Medulla oblongata (tissue), 1 donor: ENCODE data around the gene ANAPC10.
A peak's percentile ranks its signal among the peaks of the same experiment; 100 is the strongest.
"Not testable (repeated sequence)": the region's sequence is repeated elsewhere in the genome, so short reads cannot be mapped to it uniquely, and the experiment has no call there.

Experiments used
- DNase-seq: peaks from one replicate; pipeline ENCODE4 v3.0.0-alpha.2; 2015; ENCODE audit errors: extremely low spot score

The ANAPC10 gene

DNA sequence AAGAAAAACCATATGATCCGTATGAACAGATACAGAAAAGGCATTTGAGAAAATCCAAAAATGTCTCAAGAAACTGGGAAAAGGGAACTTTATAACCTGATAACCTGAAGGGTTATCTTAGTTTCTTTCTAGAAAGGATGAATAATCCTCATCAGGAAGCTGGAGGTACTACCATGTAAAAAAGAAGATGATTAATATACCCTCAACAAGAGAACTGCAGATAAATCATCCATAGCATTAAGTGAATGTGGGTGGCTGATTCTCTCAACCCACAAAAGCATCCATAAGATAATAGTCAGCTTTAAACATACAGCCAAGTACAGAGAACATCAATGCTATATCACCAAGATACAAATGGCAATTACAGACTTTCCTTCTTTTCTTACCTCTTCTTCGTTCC lies 26.4 kb downstream of the ANAPC10 start:
- DNase-seq, result no peak

DNA sequence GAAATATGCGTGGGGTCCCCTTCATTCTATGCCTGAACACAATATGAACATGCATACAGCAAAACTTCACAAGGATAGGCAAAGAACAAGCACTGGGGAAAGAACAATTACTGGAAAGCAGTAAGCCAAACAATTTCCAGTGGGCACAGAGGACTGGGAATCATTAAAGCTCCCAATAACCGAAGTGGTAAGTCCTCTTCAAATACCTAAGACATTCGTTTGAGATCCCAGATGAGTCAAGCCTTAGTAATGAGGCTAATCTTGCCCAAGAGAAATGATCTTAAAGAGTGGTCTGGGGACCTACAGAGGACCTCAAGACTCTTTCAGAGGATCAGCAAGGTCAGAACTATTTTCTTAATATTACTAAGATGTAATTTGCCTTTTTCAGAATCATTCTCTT lies 28.6 kb downstream of the ANAPC10 start:
- no peak for DNase-seq

DNA sequence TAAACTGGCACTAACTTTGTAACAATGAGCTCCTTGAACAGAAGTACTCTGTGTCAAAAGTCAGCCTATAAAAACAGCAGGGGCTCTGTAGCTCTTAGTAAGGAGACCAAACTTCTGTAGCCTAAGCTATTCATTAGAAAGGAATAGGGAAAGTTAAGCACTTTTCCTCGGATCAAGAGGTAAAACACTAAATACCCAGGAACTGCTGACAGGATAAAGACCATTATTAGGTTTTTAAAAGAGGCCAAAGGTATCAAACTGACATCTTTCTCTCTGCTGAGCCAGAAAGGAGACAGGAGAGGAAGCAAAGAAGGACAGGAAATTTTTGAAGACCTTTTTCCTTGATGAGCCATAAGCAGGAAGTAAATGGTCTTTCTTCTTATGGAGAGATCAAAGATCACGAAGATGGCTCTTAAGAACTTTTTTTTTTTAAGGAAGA lies 31.9 kb downstream of the ANAPC10 start:
- peak; percentile 30 for DNase-seq

DNA sequence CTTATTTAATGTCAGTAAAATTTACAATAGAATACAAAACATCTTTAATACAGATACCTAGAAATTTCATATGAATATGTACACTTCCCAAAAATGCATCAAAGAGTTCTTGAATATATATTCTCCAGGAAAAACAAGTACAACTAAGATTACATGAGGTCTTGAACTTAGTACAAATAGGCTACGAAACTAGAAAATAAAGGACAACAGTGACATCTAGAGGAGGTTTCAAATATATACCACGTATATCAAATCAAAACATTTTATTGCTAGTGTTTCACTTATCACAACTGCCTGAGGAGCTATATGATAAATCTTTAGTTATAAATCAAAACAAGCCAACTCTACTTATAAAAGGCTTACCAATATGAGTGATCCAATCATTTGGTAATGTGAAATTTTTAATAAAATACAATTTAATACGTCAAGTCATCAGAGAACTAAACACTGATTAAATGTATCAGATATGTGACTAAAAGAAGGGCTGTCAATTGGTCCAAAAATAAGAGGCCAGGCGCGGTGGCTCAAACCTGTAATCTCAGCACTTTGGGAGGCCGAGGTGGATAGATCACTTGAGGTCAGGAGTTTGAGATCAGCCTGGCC lies 36.6 kb downstream of the ANAPC10 start:
- DNase-seq, result peak; percentile 58

DNA sequence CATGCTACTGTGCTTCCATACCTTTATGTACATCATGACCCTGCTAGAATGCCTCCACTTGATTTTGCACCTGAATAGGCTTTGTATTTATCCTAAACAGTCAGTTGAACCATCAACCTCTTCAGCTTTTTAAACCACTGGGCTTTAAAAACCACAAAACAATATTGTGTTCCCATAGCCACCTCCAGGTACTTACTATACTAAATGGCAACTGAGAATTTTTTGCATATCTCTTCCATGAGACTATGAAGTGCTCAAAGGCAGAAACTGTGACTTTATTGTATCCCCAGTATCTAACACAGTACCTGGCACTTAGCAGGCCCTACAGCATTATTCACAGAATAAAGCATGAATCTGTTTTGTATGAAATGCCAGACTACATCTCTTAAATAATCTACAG lies 39.7 kb downstream of the ANAPC10 start:
- no peak for DNase-seq

DNA sequence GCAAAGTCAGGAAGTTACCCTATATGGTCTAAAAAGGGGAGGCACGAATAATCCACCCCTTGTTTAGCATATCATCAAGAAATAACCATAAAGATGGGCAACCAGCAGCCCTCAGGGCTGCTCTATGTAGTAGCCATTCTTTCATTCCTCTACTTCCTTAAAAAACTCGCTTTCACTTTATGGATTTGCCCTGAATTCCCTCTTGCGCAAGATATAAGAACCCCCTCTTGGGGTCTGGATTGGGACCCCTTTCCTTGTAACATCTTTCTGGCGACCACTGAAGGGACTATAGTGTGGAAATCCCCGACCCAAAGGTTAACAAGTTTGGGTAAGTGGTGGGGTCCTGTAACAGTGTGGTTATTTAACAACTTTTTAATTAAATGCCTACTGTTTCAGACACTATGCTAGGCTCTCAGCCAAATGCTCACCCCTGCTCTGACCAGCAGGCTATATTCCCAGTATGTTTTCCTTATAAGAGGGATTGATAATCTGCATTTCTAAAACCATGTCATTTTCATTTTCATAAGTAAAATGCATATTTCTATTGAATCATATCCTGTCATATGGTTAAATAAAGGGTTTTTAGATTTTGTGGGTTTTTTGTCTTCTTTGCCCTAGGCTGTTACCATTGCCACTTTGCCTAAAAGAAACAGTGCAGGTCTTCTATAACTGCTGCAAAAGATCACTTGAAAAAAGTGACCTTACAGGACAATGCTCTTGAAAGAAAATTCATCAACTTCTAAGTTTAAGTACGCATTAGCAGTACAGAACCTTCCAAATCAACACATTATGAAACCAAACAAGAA lies 41.5 kb downstream of the ANAPC10 start:
- DNase-seq, result no peak

DNA sequence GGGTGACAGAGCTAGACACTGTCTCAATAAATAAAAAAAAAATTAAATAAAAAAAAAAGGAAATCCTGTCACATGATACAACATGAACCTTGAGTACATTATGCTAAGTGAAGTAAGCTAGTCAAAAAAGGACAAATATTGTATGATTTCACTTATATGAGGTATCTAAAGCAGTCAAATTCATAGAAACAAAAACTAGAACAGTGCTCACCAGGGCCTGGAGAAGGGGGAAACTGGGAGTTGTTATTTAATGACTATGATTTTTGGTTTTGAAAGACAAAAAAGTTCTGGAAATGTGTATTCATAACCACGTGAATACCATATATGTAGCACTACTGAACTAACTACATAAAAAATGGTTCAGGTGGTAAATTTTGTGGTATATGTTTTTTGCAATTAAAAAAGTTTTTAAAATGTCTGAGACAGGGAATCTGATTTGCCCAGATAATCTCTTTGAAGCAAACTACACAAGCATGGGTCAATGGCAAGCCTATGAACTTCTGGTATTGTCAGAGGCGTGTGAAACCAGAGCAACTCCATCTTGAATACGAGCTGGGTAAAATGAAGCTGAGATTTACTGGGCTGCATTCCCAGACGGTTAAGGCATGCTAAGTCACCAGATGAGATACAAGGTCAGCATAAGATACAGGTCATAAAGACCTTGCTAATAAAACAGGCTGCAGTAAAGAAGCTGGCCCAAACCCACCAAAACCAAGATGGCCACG lies 42.3 kb downstream of the ANAPC10 start:
- DNase-seq, result no peak

DNA sequence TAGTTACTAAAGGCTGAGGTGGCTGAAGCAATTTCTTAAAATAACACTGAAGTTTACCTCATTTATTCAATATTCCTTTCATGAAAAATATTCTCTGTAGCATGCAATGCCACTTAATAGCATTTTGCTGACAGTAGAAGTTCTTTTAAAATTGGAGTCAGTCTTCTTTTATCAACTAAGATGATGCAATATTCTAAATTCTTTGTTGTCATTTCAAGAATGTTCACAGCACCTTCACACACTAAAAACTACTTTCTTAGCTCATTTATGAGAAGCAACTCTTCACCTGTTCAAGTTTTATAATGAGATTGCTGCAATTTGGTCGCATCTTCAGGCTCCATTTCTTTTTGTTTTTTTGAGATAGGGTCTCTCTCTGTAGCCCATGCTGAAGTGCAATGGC lies 48.8 kb downstream of the ANAPC10 start:
- DNase-seq, result no peak

DNA sequence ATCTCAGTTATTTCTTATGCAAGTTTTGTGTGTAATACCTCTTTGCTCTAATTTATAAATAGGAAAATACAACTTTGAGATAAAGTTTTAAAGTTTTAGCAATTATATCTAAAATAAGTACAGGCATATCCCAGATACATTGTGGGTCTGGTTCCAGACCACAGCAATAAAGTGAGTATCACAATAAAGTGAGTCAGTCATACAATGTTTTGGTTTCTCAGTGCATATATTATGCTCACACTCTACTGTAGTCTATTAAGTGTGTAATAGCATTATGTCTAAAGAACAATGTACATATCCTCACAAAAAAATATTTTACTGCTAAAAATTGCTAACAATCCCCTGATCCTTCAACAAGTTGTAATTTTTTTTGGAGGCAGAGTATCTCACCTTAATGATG lies 49.2 kb downstream of the ANAPC10 start:
- DNase-seq, result no peak

DNA sequence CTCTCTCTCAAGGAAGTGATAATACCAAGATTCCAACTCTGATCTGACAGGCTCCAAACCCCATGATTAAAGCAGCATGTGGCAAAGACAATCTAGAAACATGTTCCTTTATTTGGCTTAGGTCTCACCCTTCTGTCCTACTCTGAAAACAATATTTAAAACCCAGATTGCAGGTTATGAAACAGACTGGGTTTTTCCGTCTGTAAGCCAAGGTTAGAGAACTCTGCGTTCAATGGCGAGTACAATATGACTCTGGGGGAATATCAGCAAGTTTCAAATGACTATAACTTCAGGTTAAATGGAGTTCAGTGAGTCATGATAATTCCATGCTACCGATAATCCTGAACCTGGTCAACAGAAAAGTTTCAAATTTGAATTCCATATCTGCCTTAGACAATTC lies 50.8 kb downstream of the ANAPC10 start:
- no peak for DNase-seq

DNA sequence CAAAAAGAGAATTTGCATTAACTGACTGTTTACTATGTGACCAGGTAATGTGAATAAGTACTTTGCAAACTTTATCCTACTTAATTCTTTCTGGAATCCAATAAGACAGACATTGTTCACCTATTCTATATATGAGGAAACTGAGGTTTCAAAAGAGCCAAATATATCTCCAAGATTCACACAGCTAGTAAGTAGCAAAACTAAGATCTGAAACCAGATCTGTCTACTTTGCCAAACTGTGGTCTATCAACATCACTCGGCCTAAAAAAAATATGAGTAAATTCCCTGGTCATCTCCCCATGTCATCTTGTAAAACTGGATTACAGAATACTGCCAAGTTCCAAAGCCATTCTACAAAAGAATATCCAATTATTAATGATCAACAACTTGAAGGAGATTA lies 52.8 kb downstream of the ANAPC10 start:
- DNase-seq, result no peak

DNA sequence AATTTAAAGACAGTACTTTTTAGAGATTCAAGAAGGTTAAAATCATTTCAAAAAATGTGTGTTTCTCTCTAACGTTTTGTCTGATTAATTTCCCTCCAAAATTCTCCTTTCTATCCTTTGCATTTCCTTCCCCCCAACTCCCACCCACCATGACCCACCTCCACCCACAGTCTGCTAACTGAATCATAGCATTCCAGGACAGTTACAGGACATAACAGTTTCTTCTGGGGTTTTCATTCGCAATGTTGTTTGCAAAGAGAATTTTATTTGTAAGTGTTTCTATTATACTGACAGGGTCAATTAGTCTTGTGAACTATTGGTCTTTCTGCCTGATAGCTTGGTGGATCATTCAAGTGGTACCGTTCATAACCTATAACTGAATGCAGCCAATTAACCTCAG lies 53.7 kb downstream of the ANAPC10 start:
- no peak for DNase-seq

DNA sequence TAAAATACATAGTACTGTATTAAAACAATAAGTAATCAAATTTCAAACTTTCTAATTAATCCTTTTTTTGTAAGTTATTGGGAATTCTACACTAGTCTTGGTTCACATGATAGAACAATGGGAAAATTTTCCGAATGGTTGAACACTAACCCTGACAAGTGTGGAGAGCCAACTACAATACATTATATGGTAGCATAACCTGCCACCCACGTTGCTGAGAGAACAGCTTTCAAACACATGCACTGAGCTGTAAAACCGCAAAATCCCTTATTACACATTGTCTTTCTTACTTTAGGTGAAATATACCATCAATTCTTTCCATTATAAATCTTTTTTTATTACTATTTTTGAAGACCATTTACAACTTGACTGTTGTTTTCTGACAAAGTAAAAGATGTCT lies 54.7 kb downstream of the ANAPC10 start:
- DNase-seq, result no peak

DNA sequence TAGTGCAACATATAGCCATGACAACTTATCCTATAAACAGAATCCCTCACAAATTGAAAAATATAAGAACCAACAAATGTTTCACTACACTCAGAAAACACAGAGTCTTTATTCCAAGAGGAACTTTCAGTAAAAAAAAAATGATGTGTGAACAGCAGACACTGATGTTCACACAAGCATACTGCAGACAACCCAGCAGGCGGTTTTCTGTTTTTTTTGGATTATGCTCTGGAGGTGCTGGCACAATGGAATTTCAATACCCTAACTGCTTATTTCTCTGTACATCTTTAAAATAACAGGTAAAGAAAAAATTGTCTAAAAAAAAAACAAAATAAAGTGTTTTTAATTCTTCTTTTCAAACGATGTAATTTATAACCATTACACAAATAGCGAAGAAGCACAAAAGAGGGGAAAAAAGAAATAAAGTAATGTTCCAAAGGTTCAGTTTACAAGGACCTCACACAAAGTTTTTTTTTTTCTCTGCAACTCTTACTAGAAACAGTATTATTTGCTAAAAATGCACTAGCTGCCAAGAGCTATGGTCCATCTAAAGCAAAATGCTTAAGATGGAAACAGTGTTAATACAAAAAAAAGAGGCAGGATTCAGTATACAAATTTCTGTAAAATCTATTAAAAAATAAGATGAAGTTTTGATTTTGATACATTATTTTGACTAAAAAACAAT lies 55.3 kb downstream of the ANAPC10 start:
- DNase-seq, result no peak

DNA sequence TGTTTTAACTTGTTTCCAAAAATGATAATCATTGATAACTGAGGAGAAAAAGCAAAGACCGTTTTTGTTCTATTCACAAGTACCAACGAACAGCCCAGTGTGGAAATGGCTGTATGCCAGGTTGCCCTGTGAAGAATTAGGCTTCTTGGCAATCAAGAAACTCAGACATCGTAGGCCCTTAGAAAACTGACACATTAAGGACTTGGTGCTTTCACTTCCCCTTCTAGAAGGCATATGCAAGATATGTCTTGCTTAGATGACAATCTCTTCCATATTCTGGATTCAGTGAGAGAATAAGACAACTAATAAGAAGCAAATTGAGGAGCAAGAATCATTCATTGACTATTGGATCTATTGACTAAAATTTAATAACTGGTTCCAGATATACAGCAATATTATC lies 56.6 kb downstream of the ANAPC10 start:
- DNase-seq, result peak; percentile 73

DNA sequence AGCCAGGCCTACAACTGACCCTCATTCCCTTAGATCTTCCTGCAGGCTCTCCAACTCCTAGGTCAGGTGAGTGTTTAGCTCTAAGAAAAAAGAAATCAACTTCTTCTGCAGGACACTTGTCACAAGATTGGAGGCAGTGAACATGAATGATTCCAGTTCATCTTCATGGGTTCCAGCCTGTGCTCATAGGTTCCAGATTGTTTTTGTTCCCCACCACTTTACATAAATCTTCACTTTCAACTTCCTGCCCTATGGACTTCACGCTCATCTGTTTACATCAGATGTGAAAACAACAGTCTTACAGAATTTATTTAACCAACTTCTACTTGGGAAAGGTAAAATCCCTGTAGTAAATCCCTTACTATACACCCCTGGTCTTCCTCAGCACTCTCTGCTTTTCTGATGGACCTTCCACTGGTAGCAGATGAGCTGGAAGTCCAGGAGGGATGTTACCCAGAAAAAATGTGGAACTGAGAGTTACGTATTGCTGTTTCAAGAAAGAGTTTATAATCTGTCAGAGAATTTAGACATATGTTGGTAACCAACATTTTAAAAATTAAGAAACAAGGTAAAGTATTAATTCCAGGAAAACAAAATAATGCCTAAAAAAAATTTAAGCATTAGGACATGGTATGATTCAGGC lies 62.4 kb downstream of the ANAPC10 start:
- no peak for DNase-seq

DNA sequence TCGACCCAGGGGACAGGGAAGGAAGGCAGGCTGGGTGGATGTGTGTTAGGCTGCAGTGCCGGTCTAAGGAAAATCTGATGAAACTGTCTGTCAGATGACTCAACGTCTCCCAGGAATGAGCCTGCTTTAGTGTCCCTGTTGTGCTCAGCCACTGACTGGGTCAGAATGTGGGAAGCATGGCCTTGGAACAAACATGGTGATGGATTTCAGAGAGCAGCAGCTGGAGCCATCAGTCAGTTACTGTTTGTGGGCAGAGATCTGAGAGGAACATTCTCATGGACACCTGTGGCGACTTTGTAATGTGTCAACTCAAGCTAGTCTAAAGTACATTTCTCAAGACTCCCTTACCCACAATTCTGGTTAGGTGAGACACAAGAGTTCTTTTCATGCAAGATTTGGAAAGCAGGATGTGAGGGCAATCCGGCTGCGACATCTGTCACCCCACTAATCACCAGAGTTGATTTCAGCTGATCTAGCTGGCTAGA lies 63.2 kb downstream of the ANAPC10 start:
- no peak for DNase-seq

DNA sequence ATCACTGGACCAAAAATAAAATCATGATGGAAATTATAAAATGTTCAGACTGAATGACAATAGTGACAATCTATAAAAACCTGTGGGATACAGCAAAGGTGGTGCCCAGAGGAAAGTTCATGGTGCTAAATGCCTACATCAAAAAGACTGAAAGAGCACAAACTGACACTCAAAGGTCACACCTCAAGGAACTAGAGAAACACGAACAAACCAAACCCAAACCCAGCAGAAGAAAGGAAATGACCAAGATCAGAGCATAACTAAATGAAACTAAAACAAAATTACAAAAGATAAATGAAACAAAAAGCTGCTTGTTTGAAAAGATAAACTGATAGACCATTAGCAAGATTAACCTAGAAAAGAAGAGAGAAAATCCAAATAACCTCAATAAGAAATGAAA lies 78.7 kb downstream of the ANAPC10 start:
- DNase-seq, result no peak

DNA sequence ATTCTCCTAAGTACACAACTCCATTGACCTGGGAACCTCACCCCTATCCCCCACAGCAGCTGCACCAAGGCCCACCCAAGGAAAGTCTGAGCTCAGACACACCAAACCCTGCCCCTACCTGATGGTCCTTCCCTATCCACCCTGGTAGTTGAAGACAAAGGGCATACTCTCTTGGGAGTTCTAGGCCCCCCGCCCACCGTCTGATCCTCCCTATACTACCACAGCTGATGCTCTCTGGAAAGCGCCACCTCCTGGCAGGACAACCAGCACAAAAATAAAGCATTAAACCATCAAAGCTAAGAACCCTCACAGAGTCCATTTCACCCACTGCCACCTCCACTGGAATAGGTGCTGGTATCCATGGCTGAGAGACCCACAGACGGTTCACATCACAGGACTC lies 83.6 kb downstream of the ANAPC10 start:
- DNase-seq, result no peak

DNA sequence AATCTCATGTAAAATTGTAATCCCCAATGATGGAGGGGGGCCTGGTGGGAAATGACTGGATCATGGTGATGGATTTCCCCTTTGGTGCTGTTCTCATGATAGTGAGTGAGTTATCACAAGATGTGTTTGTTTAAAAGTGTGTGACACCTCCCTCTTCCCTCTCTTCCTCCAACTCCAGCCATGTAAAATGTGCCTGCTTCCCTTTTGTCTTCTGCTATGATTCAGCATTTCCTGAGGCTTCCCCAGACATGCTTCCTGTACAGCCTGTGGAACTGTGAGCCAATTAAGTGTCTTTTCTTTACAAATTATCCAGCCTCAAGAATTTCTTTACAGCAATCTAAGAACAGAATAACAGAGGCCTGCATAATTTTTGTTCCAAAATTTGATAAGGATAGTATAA lies 85.2 kb downstream of the ANAPC10 start:
- DNase-seq, result peak; percentile 7

DNA sequence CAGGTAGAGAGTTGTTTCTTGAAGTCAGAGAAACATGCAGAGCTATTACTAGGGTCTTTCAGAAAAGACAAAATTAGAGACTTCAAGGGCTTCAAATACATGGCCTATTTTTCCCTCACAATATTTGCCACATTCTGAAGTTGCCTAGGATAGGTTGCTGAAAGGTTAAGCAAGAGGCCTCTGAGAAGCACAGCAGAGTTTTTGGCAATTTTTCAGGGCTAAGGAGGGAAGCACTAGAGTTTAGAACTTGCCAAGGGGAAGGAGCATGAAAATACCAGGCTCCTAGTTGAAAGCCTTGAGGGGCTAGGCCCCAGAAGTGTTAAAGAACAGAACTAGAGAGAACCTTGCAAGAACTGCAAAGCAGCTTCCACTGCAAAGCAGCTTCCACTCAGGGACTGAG lies 86.4 kb downstream of the ANAPC10 start:
- DNase-seq, result peak; percentile 30

DNA sequence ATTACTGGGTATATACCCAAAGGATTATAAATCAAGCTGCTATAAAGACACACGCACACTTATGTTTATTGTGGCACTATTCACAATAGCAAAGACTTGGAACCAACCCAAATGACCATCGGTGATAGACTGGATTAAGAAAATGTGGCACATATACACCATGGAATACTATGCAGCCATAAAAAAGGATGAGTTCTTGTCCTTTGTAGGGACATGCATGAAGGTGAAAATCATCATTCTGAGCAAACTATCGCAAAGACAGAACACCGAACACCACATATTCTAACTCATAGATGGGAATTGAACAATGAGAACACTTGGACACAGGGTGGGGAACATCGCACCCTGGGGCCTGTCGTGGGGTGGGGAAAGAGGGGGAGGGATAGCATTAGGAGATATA lies 87.7 kb downstream of the ANAPC10 start:
- DNase-seq, result not testable (repeated sequence)
